WTC11 (cell line): ENCODE measurements around the gene ADCY10. TPM values are rescaled to one million over a fixed set of nuclear protein-coding genes. Genes with fewer than 3 reads are reported as not detected.

Experiments used
- ATAC-seq: fragments of 200-7000 bp; cut with Tn5 transposase; 2 replicates; pipeline ENCODE4 v1.10.0; 2021; ENCODE audit warnings: mild to moderate bottlenecking, moderate library complexity
- CTCF ChIA-PET: fragments of 300-600 bp; sonication (Branson Sonifier 250); formaldehyde crosslinking; loops from one replicate; lab custom pipeline; 2021; ENCODE audit warnings: antibody characterized with exemption; lab: Charles Lee
- POLR2A ChIA-PET: fragments of 350-600 bp; sonication (Branson Sonifier 250); formaldehyde crosslinking; loops from one replicate; lab custom pipeline; 2021; ENCODE audit warnings: antibody characterized with exemption; lab: Charles Lee
- DNase-seq: peaks from one replicate; pipeline ENCODE4 v3.0.0; 2021; ENCODE audit warnings: low spot score
- H3K27ac Mint-ChIP-seq: 2 replicates; pipeline ENCODE4 v1.8.0; 2021; ENCODE audit warnings: mixed read lengths
- H3K27me3 Mint-ChIP-seq: 2 replicates; pipeline ENCODE4 v1.8.0; 2021; ENCODE audit warnings: low read depth, mild to moderate bottlenecking, moderate library complexity, mixed read lengths
- H3K36me3 Mint-ChIP-seq: 2 replicates; pipeline ENCODE4 v1.8.0; 2021; ENCODE audit warnings: mixed read lengths
- H3K4me1 Mint-ChIP-seq: 2 replicates; pipeline ENCODE4 v1.8.0; 2022; ENCODE audit warnings: mixed read lengths
- H3K4me3 Mint-ChIP-seq: 2 replicates; pipeline ENCODE4 v1.8.0; 2021; ENCODE audit warnings: mild to moderate bottlenecking, moderate library complexity, mixed read lengths
- H3K9me3 Mint-ChIP-seq: 2 replicates; pipeline ENCODE4 v1.8.0; 2021; ENCODE audit warnings: mixed read lengths
- ATF1 ChIP-seq: sonication (generic); formaldehyde crosslinking; IDR thresholded peaks from 2 replicates; pipeline ENCODE4 v1.8.1; 2023; ENCODE audit warnings: mild to moderate bottlenecking, moderate library complexity, missing genetic modification reagents
- CBFB ChIP-seq: sonication (generic); formaldehyde crosslinking; IDR thresholded peaks from 2 replicates; pipeline ENCODE4 v1.8.1; 2022; ENCODE audit warnings: mild to moderate bottlenecking, low read depth, missing genetic modification reagents
- CREB1 ChIP-seq: sonication (generic); formaldehyde crosslinking; IDR thresholded peaks from 2 replicates; pipeline ENCODE4 v1.8.0; 2023; ENCODE audit warnings: mild to moderate bottlenecking, missing genetic modification reagents
- ESRRA ChIP-seq: sonication (generic); formaldehyde crosslinking; IDR thresholded peaks from 2 replicates; pipeline ENCODE4 v1.8.1; 2022; ENCODE audit warnings: mild to moderate bottlenecking, missing genetic modification reagents, borderline replicate concordance
- FOXP1 ChIP-seq: sonication (generic); formaldehyde crosslinking; IDR thresholded peaks from 2 replicates; pipeline ENCODE4 v1.8.0; 2022; ENCODE audit warnings: missing genetic modification reagents, mild to moderate bottlenecking, moderate library complexity, borderline replicate concordance
- HMGA2 ChIP-seq: fragments of 250-450 bp; sonication (Bioruptor Pico); IDR thresholded peaks from 2 replicates; pipeline ENCODE4 v1.4.0; 2021; ENCODE audit warnings: mild to moderate bottlenecking, moderate library complexity
- JUN ChIP-seq: sonication (generic); formaldehyde crosslinking; IDR thresholded peaks from 2 replicates; pipeline ENCODE4 v1.8.0; 2023; ENCODE audit warnings: mild to moderate bottlenecking, missing genetic modification reagents
- MXD4 ChIP-seq: fragments of 250-450 bp; sonication (Bioruptor Pico); IDR thresholded peaks from 2 replicates; pipeline ENCODE4 v1.8.0; 2021; ENCODE audit warnings: mild to moderate bottlenecking, moderate library complexity, borderline replicate concordance
- NFE2L1 ChIP-seq: sonication (generic); formaldehyde crosslinking; IDR thresholded peaks from 2 replicates; pipeline ENCODE4 v1.8.1; 2023; ENCODE audit warnings: missing genetic modification reagents
- NFYB ChIP-seq: sonication (generic); formaldehyde crosslinking; conservative IDR thresholded peaks from 2 replicates; pipeline ENCODE4 v1.8.0; 2022; ENCODE audit warnings: low read depth, missing genetic modification reagents
- NR1H2 ChIP-seq: sonication (generic); formaldehyde crosslinking; IDR thresholded peaks from 2 replicates; pipeline ENCODE4 v1.9.0; 2021; ENCODE audit warnings: mild to moderate bottlenecking, moderate library complexity, missing genetic modification reagents
- PRRX2 ChIP-seq: fragments of 250-450 bp; sonication (Bioruptor Pico); IDR thresholded peaks from 2 replicates; pipeline ENCODE4 v1.8.0; 2021; ENCODE audit warnings: mild to moderate bottlenecking
- RELA ChIP-seq: sonication (generic); formaldehyde crosslinking; IDR thresholded peaks from 2 replicates; pipeline ENCODE4 v1.8.1; 2022; ENCODE audit warnings: missing genetic modification reagents, mild to moderate bottlenecking, borderline replicate concordance
- SMAD4 ChIP-seq: sonication (generic); formaldehyde crosslinking; IDR thresholded peaks from 2 replicates; pipeline ENCODE4 v1.8.0; 2022; ENCODE audit warnings: mild to moderate bottlenecking, missing genetic modification reagents
- ZBTB21 ChIP-seq: sonication (generic); formaldehyde crosslinking; IDR thresholded peaks from 2 replicates; pipeline ENCODE4 v1.8.1; 2023; ENCODE audit warnings: mild to moderate bottlenecking, missing genetic modification reagents, borderline replicate concordance
- ZNF232 ChIP-seq: sonication (generic); formaldehyde crosslinking; IDR thresholded peaks from 2 replicates; pipeline ENCODE4 v1.8.0; 2022; ENCODE audit warnings: mild to moderate bottlenecking, missing genetic modification reagents
- ZNF416 ChIP-seq: fragments of 250-450 bp; sonication (Bioruptor Pico); IDR thresholded peaks from 2 replicates; pipeline ENCODE4 v1.9.0; 2021; ENCODE audit warnings: mild to moderate bottlenecking, inconsistent platforms
- ZNF423 ChIP-seq: fragments of 250-450 bp; sonication (Bioruptor Pico); IDR thresholded peaks from 2 replicates; pipeline ENCODE4 v2.1.2; 2022; ENCODE audit warnings: mild to moderate bottlenecking, moderate library complexity
- total RNA-seq: library from RNA; stranded (reverse); gene quantifications from 3 replicates; pipeline ENCODE4 v1.2.3, GENCODE V29; 2021
- TF ChIP-seq, protein P1 (sequence below): sonication (generic); formaldehyde crosslinking; IDR thresholded peaks from 2 replicates; pipeline ENCODE4 v1.8.1; 2022; ENCODE audit warnings: low read depth, mild to moderate bottlenecking, moderate library complexity, missing genetic modification reagents, borderline replicate concordance
- TF ChIP-seq, protein P2 (sequence below): sonication (generic); formaldehyde crosslinking; IDR thresholded peaks from 2 replicates; pipeline ENCODE4 v1.8.1; 2022; ENCODE audit warnings: missing genetic modification reagents, borderline replicate concordance
- TF ChIP-seq, protein P3 (sequence below): sonication (generic); formaldehyde crosslinking; conservative IDR thresholded peaks from 2 replicates; pipeline ENCODE4 v1.8.1; 2023; ENCODE audit warnings: mild to moderate bottlenecking, low read depth, missing genetic modification reagents, moderate library complexity
- TF ChIP-seq, protein P4 (sequence below): sonication (generic); formaldehyde crosslinking; conservative IDR thresholded peaks from 2 replicates; pipeline ENCODE4 v1.8.1; 2022; ENCODE audit warnings: mild to moderate bottlenecking, missing genetic modification reagents
- TF ChIP-seq, protein P5 (sequence below): fragments of 250-450 bp; sonication (Bioruptor Pico); IDR thresholded peaks from 2 replicates; pipeline ENCODE4 v1.8.0; 2021; ENCODE audit warnings: mild to moderate bottlenecking
- TF ChIP-seq, protein P6 (sequence below): fragments of 200-600 bp; IDR thresholded peaks from 2 replicates; pipeline ENCODE4 v1.8.0; 2022; ENCODE audit warnings: antibody characterized with exemption
- TF ChIP-seq, protein P7 (sequence below): fragments of 250-450 bp; sonication (Bioruptor Pico); IDR thresholded peaks from 2 replicates; pipeline ENCODE4 v1.9.0; 2021; ENCODE audit warnings: moderate library complexity, mild to moderate bottlenecking, inconsistent platforms, borderline replicate concordance
- TF ChIP-seq, protein P8 (sequence below): sonication (generic); formaldehyde crosslinking; IDR thresholded peaks from 2 replicates; pipeline ENCODE4 v1.8.0; 2022; ENCODE audit warnings: mild to moderate bottlenecking, missing genetic modification reagents
- TF ChIP-seq, protein P9 (sequence below): sonication (generic); formaldehyde crosslinking; IDR thresholded peaks from 2 replicates; pipeline ENCODE4 v1.8.1; 2023; ENCODE audit warnings: mild to moderate bottlenecking, missing genetic modification reagents

The ADCY10 gene
- total RNA-seq, 1 experiment from 2014 or later, result 0.07 TPM

DNA sequence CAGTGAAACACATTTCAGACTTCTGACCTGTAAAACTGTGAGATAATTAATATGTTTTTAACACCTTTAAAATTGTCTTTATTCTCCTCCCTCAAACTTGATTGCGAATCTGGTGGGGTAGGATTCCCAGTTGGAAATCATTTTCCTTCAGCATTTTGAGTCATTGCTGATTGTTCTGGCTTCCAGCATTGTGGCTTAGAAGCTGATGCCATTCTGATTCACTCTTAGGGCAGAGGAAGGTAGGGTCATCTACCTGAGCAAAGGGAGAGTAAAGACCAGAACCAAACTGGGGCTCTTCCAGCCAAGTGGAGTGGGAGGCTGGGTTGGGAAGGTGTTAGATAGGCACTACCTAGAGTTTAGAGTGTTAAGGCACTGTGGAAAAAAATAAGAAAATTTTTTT, 131.0 kb downstream of the ADCY10 start:
- no peak overlapping the region for H3K4me3 Mint-ChIP-seq

DNA sequence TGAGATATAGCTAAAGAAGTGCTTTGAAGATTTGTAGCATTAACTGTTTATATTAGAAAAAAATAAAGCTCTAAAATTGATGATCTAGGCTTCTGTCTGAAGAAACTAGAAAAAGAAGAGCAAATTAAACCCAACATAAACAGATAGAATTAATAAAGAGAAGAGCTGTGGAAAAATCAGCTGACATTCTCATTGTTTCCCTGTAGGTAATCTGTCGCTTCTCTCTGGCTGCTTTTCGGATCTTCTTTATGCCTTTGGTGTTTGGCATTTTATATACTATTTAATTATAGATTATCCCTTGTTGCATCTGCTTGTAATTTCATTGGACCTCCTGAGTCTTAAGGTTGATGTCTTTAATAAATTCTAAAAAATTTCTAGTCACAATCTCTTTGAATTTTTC, 132.4 kb downstream of the ADCY10 start:
- H3K27me3 Mint-ChIP-seq, result no peaks in the 10 kb centered on the region
- no peak for ATAC-seq
- H3K4me3 Mint-ChIP-seq, result no peak overlapping the region
- H3K36me3 Mint-ChIP-seq, result peaks cover 49% of the 10 kb centered on the region
- H3K4me1 Mint-ChIP-seq, result no peaks in the 10 kb centered on the region
- TF ChIP-seq, protein P1, sequence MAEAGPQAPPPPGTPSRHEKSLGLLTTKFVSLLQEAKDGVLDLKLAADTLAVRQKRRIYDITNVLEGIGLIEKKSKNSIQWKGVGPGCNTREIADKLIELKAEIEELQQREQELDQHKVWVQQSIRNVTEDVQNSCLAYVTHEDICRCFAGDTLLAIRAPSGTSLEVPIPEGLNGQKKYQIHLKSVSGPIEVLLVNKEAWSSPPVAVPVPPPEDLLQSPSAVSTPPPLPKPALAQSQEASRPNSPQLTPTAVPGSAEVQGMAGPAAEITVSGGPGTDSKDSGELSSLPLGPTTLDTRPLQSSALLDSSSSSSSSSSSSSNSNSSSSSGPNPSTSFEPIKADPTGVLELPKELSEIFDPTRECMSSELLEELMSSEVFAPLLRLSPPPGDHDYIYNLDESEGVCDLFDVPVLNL, result no peak
- TF ChIP-seq CREB1 (CRISPR knock-in tag) (no peak), RELA (CRISPR knock-in tag) (no peak), MXD4 (CRISPR knock-in tag) (no peak), SMAD4 (CRISPR knock-in tag) (no peak), HMGA2 (CRISPR knock-in tag) (no peak), ATF1 (CRISPR knock-in tag) (no peak), JUN (CRISPR knock-in tag) (no peak), ZNF232 (CRISPR knock-in tag) (no peak), ZBTB21 (CRISPR knock-in tag) (no peak), CBFB (CRISPR knock-in tag) (no peak), ESRRA (CRISPR knock-in tag) (no peak)
- TF ChIP-seq, protein P2, sequence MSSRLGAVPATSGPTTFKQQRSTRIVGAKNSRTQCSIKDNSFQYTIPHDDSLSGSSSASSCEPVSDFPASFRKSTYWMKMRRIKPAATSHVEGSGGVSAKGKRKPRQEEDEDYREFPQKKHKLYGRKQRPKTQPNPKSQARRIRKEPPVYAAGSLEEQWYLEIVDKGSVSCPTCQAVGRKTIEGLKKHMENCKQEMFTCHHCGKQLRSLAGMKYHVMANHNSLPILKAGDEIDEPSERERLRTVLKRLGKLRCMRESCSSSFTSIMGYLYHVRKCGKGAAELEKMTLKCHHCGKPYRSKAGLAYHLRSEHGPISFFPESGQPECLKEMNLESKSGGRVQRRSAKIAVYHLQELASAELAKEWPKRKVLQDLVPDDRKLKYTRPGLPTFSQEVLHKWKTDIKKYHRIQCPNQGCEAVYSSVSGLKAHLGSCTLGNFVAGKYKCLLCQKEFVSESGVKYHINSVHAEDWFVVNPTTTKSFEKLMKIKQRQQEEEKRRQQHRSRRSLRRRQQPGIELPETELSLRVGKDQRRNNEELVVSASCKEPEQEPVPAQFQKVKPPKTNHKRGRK (CRISPR knock-in tag), result no peak
- TF ChIP-seq, protein P3, sequence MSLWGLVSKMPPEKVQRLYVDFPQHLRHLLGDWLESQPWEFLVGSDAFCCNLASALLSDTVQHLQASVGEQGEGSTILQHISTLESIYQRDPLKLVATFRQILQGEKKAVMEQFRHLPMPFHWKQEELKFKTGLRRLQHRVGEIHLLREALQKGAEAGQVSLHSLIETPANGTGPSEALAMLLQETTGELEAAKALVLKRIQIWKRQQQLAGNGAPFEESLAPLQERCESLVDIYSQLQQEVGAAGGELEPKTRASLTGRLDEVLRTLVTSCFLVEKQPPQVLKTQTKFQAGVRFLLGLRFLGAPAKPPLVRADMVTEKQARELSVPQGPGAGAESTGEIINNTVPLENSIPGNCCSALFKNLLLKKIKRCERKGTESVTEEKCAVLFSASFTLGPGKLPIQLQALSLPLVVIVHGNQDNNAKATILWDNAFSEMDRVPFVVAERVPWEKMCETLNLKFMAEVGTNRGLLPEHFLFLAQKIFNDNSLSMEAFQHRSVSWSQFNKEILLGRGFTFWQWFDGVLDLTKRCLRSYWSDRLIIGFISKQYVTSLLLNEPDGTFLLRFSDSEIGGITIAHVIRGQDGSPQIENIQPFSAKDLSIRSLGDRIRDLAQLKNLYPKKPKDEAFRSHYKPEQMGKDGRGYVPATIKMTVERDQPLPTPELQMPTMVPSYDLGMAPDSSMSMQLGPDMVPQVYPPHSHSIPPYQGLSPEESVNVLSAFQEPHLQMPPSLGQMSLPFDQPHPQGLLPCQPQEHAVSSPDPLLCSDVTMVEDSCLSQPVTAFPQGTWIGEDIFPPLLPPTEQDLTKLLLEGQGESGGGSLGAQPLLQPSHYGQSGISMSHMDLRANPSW (CRISPR knock-in tag), result no peak
- TF ChIP-seq, protein P4, sequence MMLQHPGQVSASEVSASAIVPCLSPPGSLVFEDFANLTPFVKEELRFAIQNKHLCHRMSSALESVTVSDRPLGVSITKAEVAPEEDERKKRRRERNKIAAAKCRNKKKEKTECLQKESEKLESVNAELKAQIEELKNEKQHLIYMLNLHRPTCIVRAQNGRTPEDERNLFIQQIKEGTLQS (CRISPR knock-in tag), result no peak
- TF ChIP-seq, protein P5, sequence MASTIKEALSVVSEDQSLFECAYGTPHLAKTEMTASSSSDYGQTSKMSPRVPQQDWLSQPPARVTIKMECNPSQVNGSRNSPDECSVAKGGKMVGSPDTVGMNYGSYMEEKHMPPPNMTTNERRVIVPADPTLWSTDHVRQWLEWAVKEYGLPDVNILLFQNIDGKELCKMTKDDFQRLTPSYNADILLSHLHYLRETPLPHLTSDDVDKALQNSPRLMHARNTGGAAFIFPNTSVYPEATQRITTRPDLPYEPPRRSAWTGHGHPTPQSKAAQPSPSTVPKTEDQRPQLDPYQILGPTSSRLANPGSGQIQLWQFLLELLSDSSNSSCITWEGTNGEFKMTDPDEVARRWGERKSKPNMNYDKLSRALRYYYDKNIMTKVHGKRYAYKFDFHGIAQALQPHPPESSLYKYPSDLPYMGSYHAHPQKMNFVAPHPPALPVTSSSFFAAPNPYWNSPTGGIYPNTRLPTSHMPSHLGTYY (CRISPR knock-in tag), result no peak
- TF ChIP-seq, all 79 proteins: peak for 0
- Mint-ChIP-seq H3K27ac (no peak overlapping the region), H3K9me3 (peaks cover 13% of the 10 kb centered on the region)
- DNase-seq, result no peak
- ChIA-PET CTCF (no interaction called here), POLR2A (no interaction called here)

More for the DNA sequence above, 131.0 kb downstream of the ADCY10 start:
- CTCF ChIA-PET, result no interaction called here
- ATAC-seq, result no peak
- Mint-ChIP-seq H3K9me3 (peaks cover 13% of the 10 kb centered on the region), H3K36me3 (peaks cover 43% of the 10 kb centered on the region), H3K27ac (no peak overlapping the region), H3K27me3 (no peaks in the 10 kb centered on the region), H3K4me1 (no peaks in the 10 kb centered on the region)
- TF ChIP-seq PRRX2 (no peak), FOXP1 (no peak), NR1H2 (CRISPR knock-in tag) (no peak), NFE2L1 (CRISPR knock-in tag) (no peak), NFYB (CRISPR knock-in tag) (no peak), ZNF416 (CRISPR knock-in tag) (no peak), ZNF423 (no peak)
- TF ChIP-seq, protein P6, sequence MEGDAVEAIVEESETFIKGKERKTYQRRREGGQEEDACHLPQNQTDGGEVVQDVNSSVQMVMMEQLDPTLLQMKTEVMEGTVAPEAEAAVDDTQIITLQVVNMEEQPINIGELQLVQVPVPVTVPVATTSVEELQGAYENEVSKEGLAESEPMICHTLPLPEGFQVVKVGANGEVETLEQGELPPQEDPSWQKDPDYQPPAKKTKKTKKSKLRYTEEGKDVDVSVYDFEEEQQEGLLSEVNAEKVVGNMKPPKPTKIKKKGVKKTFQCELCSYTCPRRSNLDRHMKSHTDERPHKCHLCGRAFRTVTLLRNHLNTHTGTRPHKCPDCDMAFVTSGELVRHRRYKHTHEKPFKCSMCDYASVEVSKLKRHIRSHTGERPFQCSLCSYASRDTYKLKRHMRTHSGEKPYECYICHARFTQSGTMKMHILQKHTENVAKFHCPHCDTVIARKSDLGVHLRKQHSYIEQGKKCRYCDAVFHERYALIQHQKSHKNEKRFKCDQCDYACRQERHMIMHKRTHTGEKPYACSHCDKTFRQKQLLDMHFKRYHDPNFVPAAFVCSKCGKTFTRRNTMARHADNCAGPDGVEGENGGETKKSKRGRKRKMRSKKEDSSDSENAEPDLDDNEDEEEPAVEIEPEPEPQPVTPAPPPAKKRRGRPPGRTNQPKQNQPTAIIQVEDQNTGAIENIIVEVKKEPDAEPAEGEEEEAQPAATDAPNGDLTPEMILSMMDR, result no peak
- TF ChIP-seq, protein P7, sequence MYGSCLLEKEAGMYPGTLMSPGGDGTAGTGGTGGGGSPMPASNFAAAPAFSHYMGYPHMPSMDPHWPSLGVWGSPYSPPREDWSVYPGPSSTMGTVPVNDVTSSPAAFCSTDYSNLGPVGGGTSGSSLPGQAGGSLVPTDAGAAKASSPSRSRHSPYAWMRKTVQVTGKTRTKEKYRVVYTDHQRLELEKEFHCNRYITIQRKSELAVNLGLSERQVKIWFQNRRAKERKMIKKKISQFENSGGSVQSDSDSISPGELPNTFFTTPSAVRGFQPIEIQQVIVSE (CRISPR knock-in tag), result no peak
- TF ChIP-seq, protein P8, sequence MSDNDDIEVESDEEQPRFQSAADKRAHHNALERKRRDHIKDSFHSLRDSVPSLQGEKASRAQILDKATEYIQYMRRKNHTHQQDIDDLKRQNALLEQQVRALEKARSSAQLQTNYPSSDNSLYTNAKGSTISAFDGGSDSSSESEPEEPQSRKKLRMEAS, result no peak
- TF ChIP-seq, protein P9, sequence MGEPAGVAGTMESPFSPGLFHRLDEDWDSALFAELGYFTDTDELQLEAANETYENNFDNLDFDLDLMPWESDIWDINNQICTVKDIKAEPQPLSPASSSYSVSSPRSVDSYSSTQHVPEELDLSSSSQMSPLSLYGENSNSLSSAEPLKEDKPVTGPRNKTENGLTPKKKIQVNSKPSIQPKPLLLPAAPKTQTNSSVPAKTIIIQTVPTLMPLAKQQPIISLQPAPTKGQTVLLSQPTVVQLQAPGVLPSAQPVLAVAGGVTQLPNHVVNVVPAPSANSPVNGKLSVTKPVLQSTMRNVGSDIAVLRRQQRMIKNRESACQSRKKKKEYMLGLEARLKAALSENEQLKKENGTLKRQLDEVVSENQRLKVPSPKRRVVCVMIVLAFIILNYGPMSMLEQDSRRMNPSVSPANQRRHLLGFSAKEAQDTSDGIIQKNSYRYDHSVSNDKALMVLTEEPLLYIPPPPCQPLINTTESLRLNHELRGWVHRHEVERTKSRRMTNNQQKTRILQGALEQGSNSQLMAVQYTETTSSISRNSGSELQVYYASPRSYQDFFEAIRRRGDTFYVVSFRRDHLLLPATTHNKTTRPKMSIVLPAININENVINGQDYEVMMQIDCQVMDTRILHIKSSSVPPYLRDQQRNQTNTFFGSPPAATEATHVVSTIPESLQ (CRISPR knock-in tag), result no peak
- no peak for DNase-seq
- POLR2A ChIA-PET, result no interaction called here
